Keratinocyte (primary cell): ENCODE results near the gene LRRC42. TPM values are rescaled to one million over a fixed set of nuclear protein-coding genes. Genes with fewer than 3 reads are reported as not detected.
"Not testable (repeated sequence)": the region's sequence is repeated elsewhere in the genome, so short reads cannot be mapped to it uniquely, and the experiment has no call there.

Source experiments
- DNase-seq: peaks from one replicate; pipeline ENCODE4 v3.0.0-alpha.2; 2011; ENCODE audit warnings: low read depth, missing footprints, low spot score
- FAIRE-seq: peaks from 2 replicates; lab custom pipeline; 2011; peaks lifted over from hg19 to GRCh38; lab: Jason Lieb, UNC
- H2AFZ ChIP-seq: 2 replicates; pipeline ENCODE4 v1.6.0; 2012; ENCODE audit warnings: low read length, control low read depth, inconsistent platforms; ENCODE audit not compliant: control insufficient read depth
- H3K27ac ChIP-seq: 2 replicates; pipeline ENCODE4 v1.5.1; 2011; ENCODE audit warnings: low read length; ENCODE audit not compliant: control insufficient read depth, insufficient read depth
- H3K27me3 ChIP-seq: 3 replicates; pipeline ENCODE4 v1.6.0; 2011; ENCODE audit warnings: low read length; ENCODE audit not compliant: control insufficient read depth, insufficient read depth; ENCODE audit errors: extremely low read depth
- H3K36me3 ChIP-seq, 2 experiments: 2 replicates in 1 of 2; 3 replicates in 1 of 2; pipeline ENCODE4 v1.5.1; 2011; ENCODE audit warnings: low read length in 2 of 2, mild to moderate bottlenecking in 1 of 2; ENCODE audit not compliant: control insufficient read depth in 2 of 2, insufficient read depth in 2 of 2; ENCODE audit errors: extremely low read depth in 1 of 2
- H3K4me1 ChIP-seq: 3 replicates; pipeline ENCODE4 v1.5.1; 2011; ENCODE audit warnings: low read length; ENCODE audit not compliant: control insufficient read depth, insufficient read depth; ENCODE audit errors: extremely low read depth
- H3K4me2 ChIP-seq: 3 replicates; pipeline ENCODE4 v1.6.0; 2011; ENCODE audit warnings: low read depth, low read length; ENCODE audit not compliant: control insufficient read depth, insufficient read depth; ENCODE audit errors: extremely low read depth
- H3K4me3 ChIP-seq, 3 experiments: fragments of 200-600 bp in 1 of 3; sonication (generic) in 1 of 3; 2 replicates in 2 of 3; 3 replicates in 1 of 3; pipeline ENCODE4 v1.5.1; 2011 to 2016; ENCODE audit warnings: low read length in 3 of 3, mild to moderate bottlenecking in 3 of 3, control low read depth in 2 of 3, inconsistent platforms in 1 of 3, low read depth in 1 of 3, mixed read lengths in 1 of 3, mixed run types in 1 of 3, moderate library complexity in 1 of 3; ENCODE audit not compliant: control insufficient read depth in 2 of 3, insufficient read depth in 2 of 3; ENCODE audit errors: extremely low read depth in 1 of 3
- H3K79me2 ChIP-seq: 2 replicates; pipeline ENCODE4 v1.6.0; 2012; ENCODE audit warnings: low read length; ENCODE audit not compliant: control insufficient read depth, insufficient read depth
- H3K9ac ChIP-seq: 3 replicates; pipeline ENCODE4 v1.6.0; 2011; ENCODE audit warnings: low read length; ENCODE audit not compliant: control insufficient read depth, insufficient read depth; ENCODE audit errors: extremely low read depth
- H3K9me1 ChIP-seq: 3 replicates; pipeline ENCODE4 v1.6.0; 2011; ENCODE audit warnings: low read length; ENCODE audit not compliant: control insufficient read depth, insufficient read depth; ENCODE audit errors: extremely low read depth
- H3K9me3 ChIP-seq: 2 replicates; pipeline ENCODE4 v1.5.1; 2012; ENCODE audit warnings: low read depth, low read length; ENCODE audit not compliant: control insufficient read depth
- H4K20me1 ChIP-seq: 3 replicates; pipeline ENCODE4 v1.6.0; 2011; ENCODE audit warnings: low read length; ENCODE audit not compliant: control insufficient read depth, insufficient read depth; ENCODE audit errors: extremely low read depth
- EZH2 ChIP-seq: IDR thresholded peaks from one replicate; pipeline ENCODE4 v1.6.1; 2012; ENCODE audit warnings: inconsistent platforms, mild to moderate bottlenecking, low read length, moderate library complexity
- dilution Hi-C: fragments of 300-500 bp; cut with MboI; formaldehyde crosslinking; loops from one replicate; pipeline ENCODE4 v1.7.0; 2020; ENCODE audit warnings: low sequenced_read_pairs; ENCODE audit not compliant: extremely low pct_ligation_motif_present
- polyA plus RNA-seq, 5 experiments: library from polyadenylated mRNA; depleted of rRNA in 3 of 5; stranded (reverse) in 3 of 5; stranded (forward) in 1 of 5; unstranded in 1 of 5; fragments of >200 nt; gene quantifications; 1 replicate in 1 of 5; 2 replicates in 3 of 5; 3 replicates in 1 of 5; pipeline versions ENCODE4 v1.2.1 to v1.2.3, GENCODE V29; 2011 to 2012; ENCODE audit warnings: missing spikeins in 2 of 5, low read depth in 1 of 5, low replicate concordance in 1 of 5
- TF ChIP-seq, protein P1 (sequence below), 3 experiments: IDR thresholded peaks in 1 of 3; conservative IDR thresholded peaks in 1 of 3; optimal IDR thresholded peaks in 1 of 3; 2 replicates in 2 of 3; 3 replicates in 1 of 3; pipeline versions ENCODE3 to v1.5.1; 2011; ENCODE audit warnings: low read length in 3 of 3, mild to moderate bottlenecking in 3 of 3, moderate library complexity in 2 of 3, control low read depth in 1 of 3, inconsistent platforms in 1 of 3; ENCODE audit not compliant: insufficient read depth in 2 of 3; ENCODE audit errors: extremely low read depth in 1 of 3

Gene LRRC42
- polyA plus RNA-seq, 1 donor (not counting 4 experiments of a cell fraction or from before 2014, with no cell fraction given) = 61.8 TPM

DNA sequence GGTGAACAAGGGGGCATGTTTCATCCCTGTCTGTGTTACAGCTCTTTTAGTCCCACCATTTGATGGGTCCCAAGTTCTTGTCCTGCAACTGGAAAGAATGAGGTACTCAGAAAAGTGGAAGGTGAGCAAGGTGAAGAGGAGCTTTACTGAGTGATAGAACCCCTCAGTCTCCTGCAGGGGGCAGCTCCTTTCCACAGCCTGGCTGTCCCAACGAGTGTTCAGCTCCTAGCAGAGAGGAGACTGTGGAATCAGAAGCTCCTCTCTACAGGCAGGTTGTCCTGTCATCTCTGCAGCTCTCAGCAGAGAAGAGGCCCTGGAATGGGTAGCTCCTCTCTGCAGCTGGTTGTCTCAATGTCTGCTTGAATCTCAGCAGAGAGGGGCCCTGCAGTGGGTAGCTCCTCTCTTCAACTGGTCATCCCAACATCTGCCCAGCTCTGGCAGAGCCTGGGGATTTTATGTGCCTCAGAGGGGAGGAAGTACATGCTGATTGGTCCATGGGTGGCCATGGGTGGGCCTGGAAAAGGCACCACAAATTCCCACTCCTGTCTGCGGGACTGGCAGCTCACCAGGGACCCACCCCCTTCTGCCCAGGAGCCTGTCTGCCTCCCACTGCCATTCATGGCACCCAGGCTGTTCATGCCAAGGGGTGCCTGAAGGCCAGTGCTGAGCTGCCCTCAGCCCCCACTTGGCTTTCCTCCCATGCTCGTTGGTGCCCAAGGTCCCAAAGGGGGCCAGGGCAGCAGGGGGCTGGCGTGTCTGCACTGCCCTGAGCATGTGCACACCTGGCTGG, 46.1 kb downstream of the LRRC42 start:
- H3K4me3 ChIP-seq = no peak overlapping the region
- peak; percentile 29 for FAIRE-seq
- H3K9me1 ChIP-seq = no peaks in the 10 kb centered on the region
- no peak overlapping the region for H3K4me2 ChIP-seq
- H4K20me1 ChIP-seq = no peaks in the 10 kb centered on the region
- H2AFZ ChIP-seq = no peak overlapping the region
- H3K27ac ChIP-seq = no peak overlapping the region
- no peaks in the 10 kb centered on the region for H3K36me3 ChIP-seq
- no peaks in the 10 kb centered on the region for H3K27me3 ChIP-seq
- no peaks in the 10 kb centered on the region for H3K79me2 ChIP-seq
- no peaks in the 10 kb centered on the region for H3K4me1 ChIP-seq
- DNase-seq = no peak
- no peak for TF ChIP-seq EZH2
- TF ChIP-seq, protein P1, sequence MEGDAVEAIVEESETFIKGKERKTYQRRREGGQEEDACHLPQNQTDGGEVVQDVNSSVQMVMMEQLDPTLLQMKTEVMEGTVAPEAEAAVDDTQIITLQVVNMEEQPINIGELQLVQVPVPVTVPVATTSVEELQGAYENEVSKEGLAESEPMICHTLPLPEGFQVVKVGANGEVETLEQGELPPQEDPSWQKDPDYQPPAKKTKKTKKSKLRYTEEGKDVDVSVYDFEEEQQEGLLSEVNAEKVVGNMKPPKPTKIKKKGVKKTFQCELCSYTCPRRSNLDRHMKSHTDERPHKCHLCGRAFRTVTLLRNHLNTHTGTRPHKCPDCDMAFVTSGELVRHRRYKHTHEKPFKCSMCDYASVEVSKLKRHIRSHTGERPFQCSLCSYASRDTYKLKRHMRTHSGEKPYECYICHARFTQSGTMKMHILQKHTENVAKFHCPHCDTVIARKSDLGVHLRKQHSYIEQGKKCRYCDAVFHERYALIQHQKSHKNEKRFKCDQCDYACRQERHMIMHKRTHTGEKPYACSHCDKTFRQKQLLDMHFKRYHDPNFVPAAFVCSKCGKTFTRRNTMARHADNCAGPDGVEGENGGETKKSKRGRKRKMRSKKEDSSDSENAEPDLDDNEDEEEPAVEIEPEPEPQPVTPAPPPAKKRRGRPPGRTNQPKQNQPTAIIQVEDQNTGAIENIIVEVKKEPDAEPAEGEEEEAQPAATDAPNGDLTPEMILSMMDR (optimal IDR thresholded peaks at IDR 0.05 in 1 of 3, IDR thresholded peaks at IDR 0.05 in 1 of 3, conservative IDR thresholded peaks at IDR 0.05 in 1 of 3; ENCODE audit: extremely low read depth in 1 of 3, insufficient read depth in 2 of 3, low read length in 3 of 3) = peak; percentile 30 to 59 (median 40)
- H3K9me3 ChIP-seq = no peaks in the 10 kb centered on the region
- dilution Hi-C loops = no loop called here
- no peak overlapping the region for H3K9ac ChIP-seq

- H3K4me3 ChIP-seq, FAIRE-seq, H3K4me2 ChIP-seq, H3K9me1 ChIP-seq, H3K9ac ChIP-seq, H2AFZ ChIP-seq, dilution Hi-C loops, DNase-seq, H3K79me2 ChIP-seq, H3K27ac ChIP-seq, H4K20me1 ChIP-seq, H3K27me3 ChIP-seq, H3K4me1 ChIP-seq, H3K36me3 ChIP-seq, H3K9me3 ChIP-seq: not testable (repeated sequence)
Measured at GRCh38 chr1:53994516-53994915, 48.4 kb downstream of the LRRC42 start.
